HEK293T (cell line): ENCODE measurements around the gene ANGPT4.

Source experiments
- CTCF ChIA-PET: fragments of 350-600 bp; formaldehyde crosslinking; extraction: SDS; loops from one replicate; lab custom pipeline; 2021; ENCODE audit warnings: antibody characterized with exemption, inconsistent platforms; lab: Yijun Ruan, JAX
- POLR2A ChIA-PET: fragments of 350-600 bp; formaldehyde crosslinking; extraction: SDS; loops from one replicate; lab custom pipeline; 2020; ENCODE audit warnings: antibody characterized with exemption, inconsistent platforms; lab: Yijun Ruan, JAX
- DNase-seq: peaks from one replicate; pipeline ENCODE4 v3.0.0; 2012; ENCODE audit warnings: mixed read lengths; ENCODE audit errors: extremely low spot score
- ARNT ChIP-seq: fragments of 450-650 bp; IDR thresholded peaks from 2 replicates; pipeline ENCODE4 v1.6.1; 2017; ENCODE audit warnings: mild to moderate bottlenecking
- BHLHE40 ChIP-seq: fragments of 450-650 bp; IDR thresholded peaks from 2 replicates; pipeline ENCODE4 v1.6.1; 2016; ENCODE audit warnings: mild to moderate bottlenecking, moderate library complexity, borderline replicate concordance
- CTBP1 ChIP-seq: fragments of 450-650 bp; IDR thresholded peaks from 2 replicates; pipeline ENCODE4 v1.6.1; 2016; ENCODE audit warnings: borderline replicate concordance
- ELF4 ChIP-seq: fragments of 450-650 bp; IDR thresholded peaks from 2 replicates; pipeline ENCODE4 v1.6.1; 2017; ENCODE audit warnings: antibody characterized with exemption
- FOXA1 ChIP-seq: fragments of 450-650 bp; IDR thresholded peaks from 2 replicates; pipeline ENCODE4 v1.6.1; 2016; ENCODE audit warnings: mild to moderate bottlenecking
- FOXK2 ChIP-seq: fragments of 450-650 bp; IDR thresholded peaks from 2 replicates; pipeline ENCODE4 v1.6.1; 2016; ENCODE audit warnings: mild to moderate bottlenecking
- FOXM1 ChIP-seq: fragments of 450-650 bp; IDR thresholded peaks from 2 replicates; pipeline ENCODE4 v1.6.1; 2017; ENCODE audit warnings: mild to moderate bottlenecking, borderline replicate concordance
- HDGF ChIP-seq: fragments of 450-650 bp; IDR thresholded peaks from 2 replicates; pipeline ENCODE4 v1.6.1; 2017; ENCODE audit warnings: antibody characterized with exemption, borderline replicate concordance
- L3MBTL2 ChIP-seq: fragments of 450-650 bp; conservative IDR thresholded peaks from 2 replicates; pipeline ENCODE4 v1.6.1; 2016; ENCODE audit warnings: mild to moderate bottlenecking
- LEF1 ChIP-seq: fragments of 450-650 bp; IDR thresholded peaks from 2 replicates; pipeline ENCODE4 v1.6.1; 2017; ENCODE audit warnings: mild to moderate bottlenecking, borderline replicate concordance
- NFRKB ChIP-seq: fragments of 450-650 bp; IDR thresholded peaks from 2 replicates; pipeline ENCODE4 v1.6.1; 2016; ENCODE audit warnings: mild to moderate bottlenecking, moderate library complexity
- PKNOX1 ChIP-seq: fragments of 450-650 bp; IDR thresholded peaks from 2 replicates; pipeline ENCODE4 v1.6.1; 2016
- SP1 ChIP-seq: fragments of 450-650 bp; IDR thresholded peaks from 2 replicates; pipeline ENCODE4 v1.6.1; 2017
- SUZ12 ChIP-seq: fragments of 450-650 bp; IDR thresholded peaks from 2 replicates; pipeline ENCODE4 v1.6.1; 2016; ENCODE audit warnings: mild to moderate bottlenecking
- TARDBP ChIP-seq: fragments of 450-650 bp; IDR thresholded peaks from 2 replicates; pipeline ENCODE4 v1.6.1; 2016
- ZNF384 ChIP-seq: fragments of 450-650 bp; IDR thresholded peaks from 2 replicates; pipeline ENCODE4 v1.6.1; 2016

ANGPT4 gene

GRCh38 chr20:835608-836045, 80.5 kb downstream of the ANGPT4 start:
- ChIA-PET POLR2A (no interaction called here), CTCF (no interaction called here)
- no peak for DNase-seq
- TF ChIP-seq ARNT = no peak
- no peak for TF ChIP-seq HDGF
- TF ChIP-seq ZNF384 = no peak
- TF ChIP-seq FOXK2 = no peak
- TF ChIP-seq FOXA1 = no peak
- TF ChIP-seq BHLHE40 = no peak
- no peak for TF ChIP-seq LEF1
- TF ChIP-seq TARDBP = no peak
- no peak for TF ChIP-seq CTBP1
- TF ChIP-seq ELF4 = no peak
- no peak for TF ChIP-seq PKNOX1
- TF ChIP-seq SP1 = no peak
- TF ChIP-seq FOXM1 = no peak
- no peak for TF ChIP-seq SUZ12
- TF ChIP-seq NFRKB = no peak

GRCh38 chr20:834151-834746, 81.9 kb downstream of the ANGPT4 start:
- TF ChIP-seq LEF1 (no peak), BHLHE40 (no peak), HDGF (no peak), PKNOX1 (no peak), SUZ12 (no peak), NFRKB (no peak), SP1 (no peak), FOXA1 (no peak), CTBP1 (no peak)
- DNase-seq = no peak
- CTCF ChIA-PET = no interaction called here
- POLR2A ChIA-PET = interaction anchor here (1.1 to 1.7 kb wide), 3 partner anchors 13 to 171 kb away, joined by 3 to 6 read pairs (median 3); no protein-coding TSS in a partner anchor

DNA sequence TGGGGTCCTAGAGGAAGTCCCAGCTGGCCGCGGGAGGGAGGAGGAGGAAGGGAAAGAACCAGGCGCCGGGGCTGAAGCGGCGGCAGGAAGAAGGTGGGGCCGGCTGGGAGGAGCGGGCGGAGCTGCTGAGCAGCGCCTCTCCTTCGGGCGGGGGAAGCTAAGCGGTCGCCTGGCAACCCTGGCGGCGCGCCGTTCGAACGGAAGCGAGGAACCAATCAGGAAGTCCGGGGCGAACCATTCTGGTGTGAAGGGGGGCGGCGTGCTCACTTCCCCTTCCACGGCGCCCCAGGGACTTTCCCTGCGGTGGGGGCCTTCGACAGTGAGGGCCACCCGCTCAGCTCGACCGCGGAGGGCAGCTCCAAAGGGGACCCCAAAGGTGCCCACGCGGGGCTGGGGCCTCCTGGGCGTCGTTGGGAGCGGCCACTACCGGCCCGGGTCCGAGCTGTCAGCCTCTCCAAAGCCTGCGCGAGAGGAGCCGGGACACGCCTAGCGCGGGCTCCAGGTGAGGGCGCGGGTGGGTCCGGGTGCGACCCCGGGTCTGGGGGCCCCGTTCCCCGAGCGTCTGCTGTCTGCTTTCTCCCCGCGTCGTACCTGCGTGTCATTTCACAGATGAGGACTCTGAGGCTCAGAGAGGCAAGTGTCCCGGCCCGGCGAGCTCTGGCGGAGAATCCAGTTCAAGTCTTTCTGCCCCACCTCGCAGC, 82.5 kb downstream of the ANGPT4 start, which contains the start of gene FAM110A:
TSS of gene FAM110A (plus strand) at position 266 of the 701 bp plus-strand sequence. CDS start 11,090 bp downstream, outside the sequence.
- peak; percentile 93 for DNase-seq
- ChIA-PET CTCF (interaction anchor here (0.6 kb wide), 2 partner anchors 15 to 29 kb away, joined by 3 read pairs; no protein-coding TSS in a partner anchor), POLR2A (interaction anchor here (1.1 to 1.7 kb wide), 3 partner anchors 14 to 172 kb away, joined by 3 to 6 read pairs (median 3); no protein-coding TSS in a partner anchor)
- TF ChIP-seq L3MBTL2 = peak; percentile 84
- TF ChIP-seq TARDBP = no peak
- TF ChIP-seq FOXM1 = peak; percentile 99
- TF ChIP-seq HDGF = peak; percentile 15; the same call in 1 of the 2 replicates
- peak; percentile 78 for TF ChIP-seq BHLHE40

DNA sequence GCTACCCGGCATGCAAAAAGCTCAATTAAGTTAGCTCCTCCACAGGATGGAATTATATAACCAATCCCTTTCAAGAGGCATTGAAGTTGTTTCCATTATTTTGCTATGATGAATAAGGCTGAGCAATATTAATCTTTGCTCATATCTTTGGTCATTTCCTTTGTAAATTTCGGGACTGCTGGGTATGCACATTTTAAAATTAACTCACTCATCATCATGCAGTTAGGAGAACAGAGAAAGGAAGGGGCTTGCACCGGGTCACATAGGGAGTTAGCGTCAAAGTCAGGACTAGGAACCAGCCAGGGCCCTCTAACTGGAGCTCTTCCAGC, 83.0 kb downstream of the ANGPT4 start:
- TF ChIP-seq LEF1 (no peak), ELF4 (no peak), HDGF (no peak), TARDBP (no peak), SUZ12 (no peak), ARNT (no peak), NFRKB (no peak), FOXM1 (no peak), L3MBTL2 (no peak), FOXA1 (no peak), ZNF384 (no peak), PKNOX1 (no peak), FOXK2 (no peak), BHLHE40 (no peak), CTBP1 (no peak), SP1 (no peak)
- CTCF ChIA-PET = interaction anchor here (0.6 kb wide), 2 partner anchors 15 to 30 kb away, joined by 3 read pairs; no protein-coding TSS in a partner anchor
- DNase-seq = no peak
- POLR2A ChIA-PET = interaction anchor here (1.1 to 1.7 kb wide), 3 partner anchors 14 to 173 kb away, joined by 3 to 6 read pairs (median 3); no protein-coding TSS in a partner anchor

DNA sequence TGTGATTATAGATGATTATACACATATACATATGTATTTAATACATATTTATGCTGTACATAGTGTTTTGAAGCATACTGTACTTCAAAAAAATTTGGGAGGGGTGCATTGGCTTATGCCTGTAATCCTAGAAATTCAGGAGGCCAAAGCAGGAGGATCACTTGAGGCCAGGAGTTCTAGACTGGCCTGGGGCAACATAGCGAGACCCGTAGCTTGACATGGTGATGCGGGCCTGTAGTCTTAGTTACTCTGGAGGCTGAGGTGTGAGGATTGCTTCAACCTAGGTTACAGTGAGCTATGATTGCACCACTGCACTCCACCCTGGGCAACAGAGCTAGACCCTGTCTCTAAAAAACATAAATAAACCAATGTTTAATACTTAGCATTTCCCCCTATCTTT, 84.2 kb downstream of the ANGPT4 start:
- DNase-seq = no peak
- POLR2A ChIA-PET = interaction anchor here (0.6 kb wide), 1 partner anchor 1335 kb away, joined by 3 read pairs; no protein-coding TSS in a partner anchor
- CTCF ChIA-PET = no interaction called here
- TF ChIP-seq NFRKB (no peak), ARNT (no peak), PKNOX1 (no peak), LEF1 (no peak), FOXM1 (no peak), FOXK2 (no peak), CTBP1 (no peak), FOXA1 (no peak), SP1 (no peak)
